GM19455 (cell line): ENCODE data around the gene CHMP6.

ENCODE experiments used
- ATAC-seq: cut with Tn5 transposase; IDR thresholded peaks from one replicate; pipeline ENCODE4 v1.9.1; 2021; ENCODE audit not compliant: unreplicated experiment

Gene CHMP6

GRCh38 chr17:80992077-80992947 lies 671 bp downstream of the CHMP6 start:
- no peak for ATAC-seq

- no peak for ATAC-seq
These were observed 1.4 kb downstream of the CHMP6 start for GRCh38 chr17:80992948-80993624.

GRCh38 chr17:80995131-80995530 lies 3.5 kb downstream of the CHMP6 start:
- no peak for ATAC-seq

- ATAC-seq, result no peak
These were observed 5.0 kb downstream of the CHMP6 start for GRCh38 chr17:80996422-80997305.

- ATAC-seq, result no peak
These were observed 5.9 kb downstream of the CHMP6 start for GRCh38 chr17:80997424-80998117.

- no peak for ATAC-seq
These were observed 6.6 kb downstream of the CHMP6 start for GRCh38 chr17:80998118-80998747.

- no peak for ATAC-seq
These were observed 7.3 kb downstream of the CHMP6 start for GRCh38 chr17:80998748-80999535.

GRCh38 chr17:80999536-81000333 lies 8.1 kb downstream of the CHMP6 start:
- ATAC-seq, result no peak

GRCh38 chr17:81000334-81000630 lies 8.6 kb downstream of the CHMP6 start:
- ATAC-seq, result no peak

- ATAC-seq, result no peak
These were observed 9.2 kb downstream of the CHMP6 start for GRCh38 chr17:81000631-81001357.

- no peak for ATAC-seq
These were observed 10.4 kb downstream of the CHMP6 start for GRCh38 chr17:81002013-81002384.

- no peak for ATAC-seq
These were observed 11.0 kb downstream of the CHMP6 start for GRCh38 chr17:81002409-81003361.

GRCh38 chr17:81003711-81004475 lies 12.3 kb downstream of the CHMP6 start:
- no peak for ATAC-seq

- ATAC-seq, result no peak
These were observed 15.2 kb downstream of the CHMP6 start for GRCh38 chr17:81006891-81007290.

- no peak for ATAC-seq
These were observed 16.5 kb downstream of the CHMP6 start for GRCh38 chr17:81008140-81008539.

GRCh38 chr17:81009136-81009535 lies 17.5 kb downstream of the CHMP6 start:
- no peak for ATAC-seq
